GM12878 (cell line): Measurements from ENCODE around the gene BRF1. TPM values are rescaled to one million over a fixed set of nuclear protein-coding genes. Genes with fewer than 3 reads are reported as not detected.

Experiments
- ATAC-seq: fragments of 200-7000 bp; cut with Tn5 transposase; 3 replicates; pipeline ENCODE4 v1.9.1; 2020; ENCODE audit warnings: mild to moderate bottlenecking, moderate library complexity
- BruUV-seq: library from RNA; stranded (reverse); fragments of 400-500 nt; replicated peaks from 2 replicates; lab custom pipeline; 2021; lab: Mats Ljungman, UMichigan
- CTCF ChIA-PET: fragments of 300-600 bp; sonication (Branson Sonifier 250); formaldehyde crosslinking; extraction: SDS; loops from one replicate; lab custom pipeline; 2021; ENCODE audit warnings: inconsistent platforms; lab: Yijun Ruan, JAX
- POLR2A ChIA-PET: fragments of 350-600 bp; formaldehyde crosslinking; extraction: SDS; loops from one replicate; lab custom pipeline; 2021; ENCODE audit warnings: inconsistent platforms; lab: Charles Lee
- RAD21 ChIA-PET: fragments of 300-600 bp; sonication (Branson Sonifier 250); formaldehyde crosslinking; loops from one replicate; lab custom pipeline; 2023; ENCODE audit warnings: antibody characterized with exemption; ENCODE audit not compliant: unreplicated experiment; lab: Charles Lee
- SMC1A ChIA-PET: fragments of 300-600 bp; sonication (Branson Sonifier 250); formaldehyde crosslinking; loops from one replicate; lab custom pipeline; 2023; ENCODE audit not compliant: unreplicated experiment, uncharacterized antibody; lab: Charles Lee
- DNase-seq: peaks from one replicate; pipeline ENCODE4 v3.0.0-alpha.2; 2011; ENCODE audit warnings: low read depth, low spot score
- FAIRE-seq: peaks from 3 replicates; lab custom pipeline; 2011; peaks lifted over from hg19 to GRCh38; lab: Jason Lieb, UNC
- H2AFZ ChIP-seq: 2 replicates; pipeline ENCODE4 v1.6.0; 2011; ENCODE audit warnings: low read depth, low read length, control low read depth; ENCODE audit not compliant: control insufficient read depth
- H3K27ac ChIP-seq: 2 replicates; pipeline ENCODE4 v1.5.1; 2011; ENCODE audit warnings: control low read depth; ENCODE audit not compliant: control insufficient read depth, insufficient read depth
- H3K27me3 ChIP-seq, 2 experiments: replicated peaks in 1 of 2; 2 replicates each; pipeline versions ENCODE4 v1.6.0 to v1.6.1; 2011; ENCODE audit warnings: low read length in 1 of 2; ENCODE audit not compliant: control insufficient read depth in 2 of 2, insufficient read depth in 2 of 2
- H3K36me3 ChIP-seq, 2 experiments: 2 replicates each; pipeline ENCODE4 v1.5.1; 2011; ENCODE audit warnings: low read length in 1 of 2; ENCODE audit not compliant: control insufficient read depth in 2 of 2, insufficient read depth in 2 of 2
- H3K4me1 ChIP-seq: 2 replicates; pipeline ENCODE4 v1.6.1; 2011; ENCODE audit warnings: mild to moderate bottlenecking, low read length, moderate library complexity, mixed read lengths; ENCODE audit not compliant: control insufficient read depth, insufficient read depth
- H3K4me2 ChIP-seq: 2 replicates; pipeline ENCODE4 v1.6.0; 2011; ENCODE audit warnings: control low read depth; ENCODE audit not compliant: control insufficient read depth, insufficient read depth
- H3K4me3 ChIP-seq: fragments of 200-600 bp; sonication (generic); 2 replicates; pipeline ENCODE4 v1.5.1; 2016
- H3K79me2 ChIP-seq: 2 replicates; pipeline ENCODE4 v1.6.0; 2011; ENCODE audit warnings: low read length; ENCODE audit not compliant: control insufficient read depth, insufficient read depth
- H3K9ac ChIP-seq: 2 replicates; pipeline ENCODE4 v1.8.0; 2011; ENCODE audit warnings: low read length, control low read depth, mixed read lengths; ENCODE audit not compliant: control insufficient read depth, insufficient read depth
- H3K9me3 ChIP-seq: replicated peaks from 3 replicates; pipeline ENCODE4 v1.5.1; 2011; ENCODE audit warnings: mild to moderate bottlenecking, low read length; ENCODE audit not compliant: control insufficient read depth, insufficient read depth
- H4K20me1 ChIP-seq: 2 replicates; pipeline ENCODE4 v1.6.0; 2011; ENCODE audit not compliant: control insufficient read depth, insufficient read depth
- IRF4 ChIP-seq: IDR thresholded peaks from 2 replicates; pipeline ENCODE4 v1.6.1; 2011; ENCODE audit warnings: low read depth, low read length
- WGBS: methylation state at CpG from one replicate; pipeline ENCODE4 v1.1.6; 2016; ENCODE audit warnings: low lambda C conversion rate; ENCODE audit not compliant: insufficient replicate concordance, insufficient coverage; ENCODE audit errors: missing lambda C conversion rate; 5-methylcytosine and 5-hydroxymethylcytosine counted together
- in situ Hi-C: fragments of 300-500 bp; cut with MboI; formaldehyde crosslinking; loops from 9 replicates; pipeline ENCODE4 v1.14.3; 2018; ENCODE audit warnings: mixed read lengths
- intact Hi-C: fragments of 100-400 bp; cut with micrococcal nuclease; formaldehyde crosslinking; loops from one replicate; pipeline ENCODE4 v1.14.2; 2022; ENCODE audit not compliant: unreplicated experiment
- polyA plus RNA-seq, 11 experiments: library from polyadenylated mRNA; depleted of rRNA in 4 of 11; unstranded in 6 of 11; stranded (reverse) in 5 of 11; fragments of >200 nt; fragmentation: Nextera tagmentation in 4 of 11; fragmentation: Illumina TruSeq in 1 of 11; extraction: Ambion mirVana in 4 of 11; extraction: Trizol in 1 of 11; gene quantifications; 1 replicate in 1 of 11; 2 replicates in 10 of 11; pipeline versions ENCODE4 v1.2.1 to v1.2.3, GENCODE V29; 2011 to 2016; ENCODE audit warnings: inconsistent platforms in 2 of 11, missing spikeins in 2 of 11, low read depth in 1 of 11
- total RNA-seq, 4 experiments: library from RNA; depleted of rRNA in 3 of 4; stranded (reverse); fragments of >200 nt in 3 of 4; fragmentation: Illumina TruSeq in 1 of 4; extraction: Trizol in 1 of 4; gene quantifications; 2 replicates each; pipeline versions ENCODE4 v1.2.1 to v1.2.3, GENCODE V29; 2013 to 2021
- TF ChIP-seq, protein P1 (sequence below): IDR thresholded peaks from 2 replicates; pipeline ENCODE4 v1.6.1; 2012; ENCODE audit warnings: low read depth, low read length, improper control_type of control experiment

BRF1 gene
- total and polyA plus RNA-seq, 10 of the 15 experiments (the other 5 are each of a cell fraction or from before 2014, with no cell fraction given): 0.21 to 33.5 (median 10.7) TPM

DNA sequence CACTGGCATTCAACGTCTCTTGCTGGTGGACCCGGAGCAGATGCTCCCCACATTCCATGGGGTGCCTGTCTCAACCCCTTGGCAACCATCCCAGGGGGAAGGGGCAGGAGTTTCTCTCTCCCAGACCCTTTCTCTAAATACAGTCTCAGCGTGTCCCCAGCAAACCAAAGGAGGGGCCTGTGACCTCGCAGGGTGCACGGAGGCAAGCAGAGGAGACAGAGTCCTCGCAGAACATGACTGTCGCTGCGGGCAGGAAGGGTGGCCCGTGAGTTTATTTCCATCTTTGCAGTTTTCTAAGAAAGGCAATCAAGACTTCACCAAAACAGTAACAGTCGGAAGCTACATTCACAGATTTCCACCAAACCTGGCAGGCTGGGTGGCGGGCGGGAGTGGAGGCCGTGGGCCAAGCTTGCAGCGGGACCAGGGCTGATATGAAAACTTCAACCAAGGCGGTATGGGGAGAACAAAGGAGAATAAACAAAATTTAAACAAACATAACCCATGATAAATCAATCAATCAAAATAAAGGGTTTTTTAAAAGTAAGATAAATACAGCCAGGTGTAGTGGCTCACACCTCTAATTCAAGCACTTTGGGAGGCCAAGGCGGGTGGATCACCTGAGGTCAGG lies 18.6 kb downstream of the BRF1 start:
- ATAC-seq: no peak

More for the DNA sequence above, 18.6 kb downstream of the BRF1 start:
- DNase-seq (no peak), FAIRE-seq (no peak)
- H3K4me3 ChIP-seq: no peak overlapping the region
- no peak overlapping the region for H3K27ac ChIP-seq
- 86% methylated on average over 16 of the region's 16 CpGs for WGBS
- H3K4me1 ChIP-seq: no peaks in the 10 kb centered on the region; the same call in 1 of the 2 replicates
- no peaks in the 10 kb centered on the region for H3K27me3 ChIP-seq
- intact Hi-C loops (loop anchor here (2.0 kb wide), 2 partner anchors 79 to 189 kb away; no protein-coding TSS in a partner anchor), in situ Hi-C loops (no loop called here)
- TF ChIP-seq IRF4: no peak
- TF ChIP-seq, protein P1, sequence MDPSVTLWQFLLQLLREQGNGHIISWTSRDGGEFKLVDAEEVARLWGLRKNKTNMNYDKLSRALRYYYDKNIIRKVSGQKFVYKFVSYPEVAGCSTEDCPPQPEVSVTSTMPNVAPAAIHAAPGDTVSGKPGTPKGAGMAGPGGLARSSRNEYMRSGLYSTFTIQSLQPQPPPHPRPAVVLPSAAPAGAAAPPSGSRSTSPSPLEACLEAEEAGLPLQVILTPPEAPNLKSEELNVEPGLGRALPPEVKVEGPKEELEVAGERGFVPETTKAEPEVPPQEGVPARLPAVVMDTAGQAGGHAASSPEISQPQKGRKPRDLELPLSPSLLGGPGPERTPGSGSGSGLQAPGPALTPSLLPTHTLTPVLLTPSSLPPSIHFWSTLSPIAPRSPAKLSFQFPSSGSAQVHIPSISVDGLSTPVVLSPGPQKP: no peak
- ChIA-PET RAD21 (interaction anchor here (0.7 to 1.1 kb wide), 2 partner anchors 190 to 192 kb away, joined by 3 to 4 read pairs; no protein-coding TSS in a partner anchor), POLR2A (interaction anchor here (1.3 to 1.7 kb wide), 2 partner anchors 19 to 195 kb away, joined by 3 to 6 read pairs; partner anchors contain the start of gene BRF1), CTCF (interaction anchor here (0.7 to 2.7 kb wide), 6 partner anchors 11 to 191 kb away, joined by 3 to 9 read pairs (median 4); no protein-coding TSS in a partner anchor), SMC1A (no interaction called here)
- BruUV-seq: no TSS peak
- peaks cover 0 to 16% of the 10 kb centered on the region in 2 experiments; a peak in 3 of 4 replicates for H3K36me3 ChIP-seq
- H4K20me1 ChIP-seq: no peaks in the 10 kb centered on the region; the same call in 1 of the 2 replicates
- no peak overlapping the region for H3K9ac ChIP-seq
- no peak overlapping the region for H3K4me2 ChIP-seq
- peaks cover 6% of the 10 kb centered on the region for H3K79me2 ChIP-seq
- H2AFZ ChIP-seq: no peak overlapping the region
- no peaks in the 10 kb centered on the region for H3K9me3 ChIP-seq
